DMS153 treated with DMSO at 0.1 percent for 48 hours (cell line): ENCODE measurements around the gene GALNT4.

ENCODE experiments used
- DNase-seq: peaks from one replicate; lab custom pipeline; 2025; ENCODE audit not compliant: unreplicated experiment; lab: John Stamatoyannopoulos, UW

The GALNT4 gene

GRCh38 chr12:89537389-89537788 lies 12.8 kb upstream of the GALNT4 start:
- DNase-seq = no peak

- peak; percentile 52 for DNase-seq
These were observed 5.1 kb upstream of the GALNT4 start for GRCh38 chr12:89529738-89530137.

DNA sequence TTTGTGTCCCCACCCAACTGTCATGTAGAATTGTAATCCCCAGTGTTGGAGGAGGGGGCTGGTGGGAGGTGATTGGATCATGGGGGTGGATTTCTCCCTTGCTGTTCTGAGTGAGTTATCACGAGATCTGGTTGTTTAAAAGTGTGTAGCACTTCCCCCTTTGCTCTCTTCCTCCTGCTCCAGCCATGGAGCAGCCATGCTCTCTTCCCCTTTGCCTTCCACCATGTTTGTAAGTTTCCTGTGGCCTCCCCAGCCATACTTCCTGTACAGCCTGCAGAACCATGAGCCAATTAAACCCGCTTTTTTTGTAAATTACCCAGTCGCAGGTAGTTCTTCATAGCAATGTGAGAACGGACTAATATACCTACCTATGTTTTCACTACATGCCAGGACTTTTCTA lies 3.8 kb upstream of the GALNT4 start:
- no peak for DNase-seq

GRCh38 chr12:89525824-89526770 lies 1.5 kb upstream of the GALNT4 start, which contains the start of gene POC1B:
POC1B (minus strand) TSS chr12:89526047; CDS start chr12:89525895, 152 bp downstream.
- DNase-seq = peak; percentile 96

GRCh38 chr12:89525305-89525823 lies 768 bp upstream of the GALNT4 start:
- DNase-seq = no peak

DNA sequence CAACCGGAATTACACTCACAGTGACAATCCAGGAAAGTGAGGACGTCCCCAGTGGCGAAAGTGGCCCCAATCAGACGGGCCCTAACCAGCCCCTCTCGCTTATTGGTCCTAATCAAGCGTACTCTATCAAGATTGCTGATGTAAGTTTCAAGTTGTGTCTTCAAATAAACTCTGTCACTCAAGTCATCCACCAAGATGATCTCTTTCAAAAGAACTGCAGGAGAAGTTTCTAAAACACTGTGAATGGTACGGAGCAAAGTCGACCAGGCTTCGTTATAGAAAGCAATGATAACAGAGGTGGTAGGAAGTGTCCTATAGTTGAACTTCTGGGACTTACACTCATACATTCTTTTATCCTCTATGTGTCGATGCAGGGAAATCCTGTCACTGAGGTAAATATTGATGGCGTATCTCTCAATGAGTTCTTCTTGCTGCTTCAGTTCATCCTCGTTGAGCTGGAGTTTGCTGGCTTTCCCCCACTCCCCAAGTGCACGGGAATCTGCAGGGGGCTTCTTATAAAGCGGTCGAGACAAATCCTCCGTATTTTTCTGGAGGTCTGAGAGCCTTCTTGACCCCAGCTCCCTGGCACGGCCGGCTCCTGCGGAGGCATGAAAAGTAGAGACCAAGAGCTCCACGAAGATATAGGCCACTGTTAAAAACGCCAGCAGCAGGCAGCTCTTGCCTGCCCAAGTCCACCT lies 604 bp downstream of the GALNT4 start:
- DNase-seq = no peak

- no peak for DNase-seq
These were observed 1.2 kb downstream of the GALNT4 start for GRCh38 chr12:89523393-89523792.

DNA sequence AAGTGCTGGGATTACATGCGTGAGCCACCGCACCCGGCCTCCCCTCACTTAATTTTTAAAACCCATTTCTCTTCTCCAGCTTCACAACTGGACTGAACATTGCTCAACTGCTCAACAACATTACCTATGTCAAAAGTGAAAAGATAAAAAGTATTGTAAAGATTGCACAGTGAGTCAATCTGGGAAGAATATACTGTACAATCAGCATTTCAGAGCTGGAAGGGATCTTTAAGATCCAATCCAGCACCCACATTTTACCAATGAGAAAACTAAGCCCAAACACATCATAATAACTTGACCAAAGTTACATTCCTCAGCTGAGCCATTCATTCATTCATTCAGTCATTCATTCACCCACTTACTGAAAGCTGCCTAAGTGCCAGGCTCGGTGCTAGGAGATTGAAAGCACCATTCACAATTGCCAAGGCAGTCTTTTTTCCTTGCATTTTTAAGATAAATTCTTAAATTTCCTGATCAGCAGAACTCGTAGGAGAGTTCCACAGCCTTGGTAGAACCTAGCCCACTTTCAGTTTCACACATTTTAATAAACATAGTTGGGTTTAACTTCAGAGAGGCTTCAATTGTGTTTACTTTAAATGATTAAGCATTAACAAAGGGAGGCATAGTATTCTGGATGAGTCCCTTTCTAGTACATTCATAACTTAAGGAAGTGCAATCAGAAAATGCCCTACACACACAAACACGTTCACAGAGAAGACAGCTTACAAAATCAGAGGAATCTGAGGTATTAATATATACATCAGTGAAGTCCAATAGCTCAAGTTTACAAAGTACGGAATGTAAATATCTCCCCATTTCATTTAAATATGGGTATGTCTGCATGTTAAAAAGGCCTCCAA lies 3.0 kb downstream of the GALNT4 start:
- no peak for DNase-seq

GRCh38 chr12:89517720-89518119 lies 6.9 kb downstream of the GALNT4 start:
- DNase-seq = no peak

DNA sequence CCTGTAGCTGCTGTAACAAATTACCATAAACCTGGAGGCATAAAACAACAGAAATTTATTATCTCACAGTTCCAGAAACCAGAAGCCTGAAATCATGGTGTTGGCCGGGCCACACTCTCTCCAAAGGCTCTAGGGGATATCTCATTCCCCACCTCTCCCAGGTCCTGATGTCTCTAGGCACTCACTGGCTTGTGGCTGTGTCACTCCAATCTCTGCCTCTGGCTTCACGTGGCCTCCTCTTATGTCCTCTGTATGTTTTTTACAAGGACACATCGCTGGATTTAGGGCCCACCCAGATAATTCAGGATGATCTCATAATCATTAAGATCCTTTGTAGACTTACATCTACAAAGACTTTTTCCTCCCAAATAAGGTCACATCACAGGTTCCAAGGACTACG lies 8.0 kb downstream of the GALNT4 start:
- no peak for DNase-seq

DNA sequence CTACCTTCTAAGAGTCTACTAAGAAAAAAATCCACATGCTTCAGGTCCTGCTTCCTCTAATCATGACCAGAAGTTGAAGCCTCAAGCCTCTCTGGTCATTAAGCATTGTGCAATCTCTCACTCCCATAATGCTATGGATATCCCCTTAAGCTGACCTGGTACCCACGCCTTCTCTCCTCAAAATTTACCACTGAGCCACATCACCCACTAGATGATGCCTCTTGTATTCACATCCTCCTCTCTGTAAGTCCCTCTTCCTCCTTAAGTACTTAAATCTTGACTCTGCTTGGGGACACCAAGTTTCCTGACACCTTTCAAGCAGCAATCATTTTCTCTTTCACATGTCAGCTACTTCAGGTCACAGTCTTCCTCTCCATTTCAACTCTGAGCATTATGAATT lies 9.8 kb downstream of the GALNT4 start:
- no peak for DNase-seq

DNA sequence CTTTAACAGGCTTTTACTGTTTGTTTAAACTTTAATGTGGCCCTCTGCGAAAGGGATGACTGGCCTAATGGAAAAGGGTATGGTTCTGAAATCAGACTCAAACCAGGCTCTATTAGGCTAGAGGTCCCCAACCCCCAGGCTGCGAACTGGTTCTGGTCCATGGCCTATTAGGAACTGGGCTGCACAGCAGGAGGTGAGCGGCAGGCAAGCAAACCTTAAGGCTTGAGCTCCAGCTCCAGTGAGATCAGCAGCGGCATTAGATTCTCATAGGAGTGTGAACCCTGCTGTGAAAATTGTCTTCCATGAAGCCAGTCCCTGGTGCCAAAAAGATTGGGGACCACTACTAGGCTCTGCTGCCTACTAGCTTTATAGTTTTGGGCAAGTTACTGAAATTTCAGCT lies 11.1 kb downstream of the GALNT4 start:
- DNase-seq = no peak

- DNase-seq = no peak
These were observed 17.4 kb downstream of the GALNT4 start for GRCh38 chr12:89507015-89507824.

GRCh38 chr12:89506050-89506449 lies 18.5 kb downstream of the GALNT4 start:
- no peak for DNase-seq

GRCh38 chr12:89504560-89505346 lies 19.8 kb downstream of the GALNT4 start:
- DNase-seq = no peak

- DNase-seq = no peak
These were observed 22.8 kb downstream of the GALNT4 start for GRCh38 chr12:89501793-89502192.

- no peak for DNase-seq
These were observed 24.7 kb downstream of the GALNT4 start for GRCh38 chr12:89499857-89500256.

DNA sequence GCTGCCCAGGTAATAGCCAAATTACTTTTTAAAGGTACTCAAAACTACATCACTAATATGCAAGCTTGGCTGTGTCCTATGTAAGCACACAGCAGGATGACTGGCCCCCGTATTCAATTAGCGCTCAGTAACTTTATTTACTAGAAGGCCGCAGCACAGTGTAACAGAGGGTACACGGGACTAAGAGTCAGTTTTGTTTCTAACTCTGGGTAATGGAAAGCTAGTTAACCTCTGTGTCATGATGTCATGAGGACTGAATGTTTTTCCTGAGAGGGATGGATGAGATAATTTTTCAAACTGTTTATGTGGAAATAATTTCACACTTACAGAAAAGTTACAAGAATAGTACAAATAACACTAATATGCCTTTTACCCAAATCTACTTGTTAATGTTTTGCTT lies 27.1 kb downstream of the GALNT4 start:
- DNase-seq = no peak

GRCh38 chr12:89497005-89497404 lies 27.6 kb downstream of the GALNT4 start:
- no peak for DNase-seq
